OCI-LY3 (cell line): Measurements from ENCODE around the gene CTSD.

Experiments
- H2AFZ ChIP-seq: fragments of 200-600, 300-600 bp; shearing (Covaris generic); 2 replicates; pipeline ENCODE4 v1.6.0; 2014; ENCODE audit warnings: antibody characterized with exemption, low read depth, low read length
- H3K27ac ChIP-seq: fragments of 200-600, 300-600 bp; sonication (generic); 2 replicates; pipeline ENCODE4 v1.5.1; 2014; ENCODE audit warnings: mild to moderate bottlenecking, low read length, moderate library complexity, mixed read lengths
- H3K27me3 ChIP-seq: fragments of 200-600, 300-600 bp; sonication (generic); 2 replicates; pipeline ENCODE4 v1.6.1; 2014; ENCODE audit warnings: low read depth, low read length, mixed read lengths
- H3K36me3 ChIP-seq: fragments of 200-600, 300-600 bp; sonication (generic); replicated peaks from 2 replicates; pipeline ENCODE3; 2014; ENCODE audit warnings: low read depth, low read length, mixed read lengths
- H3K4me1 ChIP-seq: fragments of 300-600, 200-600 bp; sonication (generic); 2 replicates; pipeline ENCODE4 v1.6.1; 2014; ENCODE audit warnings: low read length, mixed read lengths
- H3K4me2 ChIP-seq: fragments of 200-600, 300-600 bp; sonication (generic); 2 replicates; pipeline ENCODE4 v1.6.1; 2014; ENCODE audit warnings: low read length, mixed read lengths
- H3K4me3 ChIP-seq: fragments of 300-600, 200-600 bp; sonication (generic); 2 replicates; pipeline ENCODE4 v1.5.1; 2014; ENCODE audit warnings: antibody characterized with exemption, mild to moderate bottlenecking, low read length, moderate library complexity
- H3K79me2 ChIP-seq: fragments of 300-600, 200-600 bp; shearing (Covaris generic); 2 replicates; pipeline ENCODE4 v1.6.1; 2014; ENCODE audit warnings: mild to moderate bottlenecking, low read length, mixed read lengths
- H3K9ac ChIP-seq: fragments of 300-600, 200-600 bp; shearing (Covaris generic); 2 replicates; pipeline ENCODE4 v1.6.0; 2014; ENCODE audit warnings: mild to moderate bottlenecking, low read length, moderate library complexity
- H3K9me3 ChIP-seq: fragments of 200-600, 300-600 bp; shearing (Covaris generic); 2 replicates; pipeline ENCODE4 v1.6.1; 2014; ENCODE audit warnings: low read length, mixed read lengths; ENCODE audit not compliant: insufficient read depth
- H4K20me1 ChIP-seq: fragments of 200-600, 300-600 bp; sonication (generic); 2 replicates; pipeline ENCODE4 v1.6.1; 2016; ENCODE audit warnings: low read length, mixed read lengths; ENCODE audit not compliant: insufficient read depth
- CTCF ChIP-seq: fragments of 200-600, 300-600 bp; sonication (generic); IDR thresholded peaks from 2 replicates; pipeline ENCODE4 v1.5.1; 2014; ENCODE audit warnings: antibody characterized with exemption, low read length, low read depth
- EZH2phosphoT487 ChIP-seq: fragments of 200-600 bp; shearing (Covaris generic); IDR thresholded peaks from 2 replicates; pipeline ENCODE4 v1.6.1; 2018; ENCODE audit warnings: antibody characterized with exemption, mixed run types, low read depth

The CTSD gene

GRCh38 chr11:1778141-1778911 lies 14.6 kb upstream of the CTSD start:
- Histone ChIP-seq H3K79me2 (no peaks in the 10 kb centered on the region), H3K4me1 (no peaks in the 10 kb centered on the region), H3K4me2 (no peak overlapping the region), H2AFZ (no peak overlapping the region), H4K20me1 (no peaks in the 10 kb centered on the region), H3K9me3 (no peaks in the 10 kb centered on the region), H3K27me3 (peaks cover 25% of the 10 kb centered on the region), H3K9ac (no peak overlapping the region), H3K36me3 (no peaks in the 10 kb centered on the region), H3K4me3 (no peak overlapping the region), H3K27ac (no peak overlapping the region)
- TF ChIP-seq EZH2phosphoT487 (no peak), CTCF (no peak)

GRCh38 chr11:1777737-1778136 lies 14.0 kb upstream of the CTSD start:
- H2AFZ ChIP-seq = no peak overlapping the region
- H3K27ac ChIP-seq = no peak overlapping the region
- TF ChIP-seq CTCF (no peak), EZH2phosphoT487 (no peak)

DNA sequence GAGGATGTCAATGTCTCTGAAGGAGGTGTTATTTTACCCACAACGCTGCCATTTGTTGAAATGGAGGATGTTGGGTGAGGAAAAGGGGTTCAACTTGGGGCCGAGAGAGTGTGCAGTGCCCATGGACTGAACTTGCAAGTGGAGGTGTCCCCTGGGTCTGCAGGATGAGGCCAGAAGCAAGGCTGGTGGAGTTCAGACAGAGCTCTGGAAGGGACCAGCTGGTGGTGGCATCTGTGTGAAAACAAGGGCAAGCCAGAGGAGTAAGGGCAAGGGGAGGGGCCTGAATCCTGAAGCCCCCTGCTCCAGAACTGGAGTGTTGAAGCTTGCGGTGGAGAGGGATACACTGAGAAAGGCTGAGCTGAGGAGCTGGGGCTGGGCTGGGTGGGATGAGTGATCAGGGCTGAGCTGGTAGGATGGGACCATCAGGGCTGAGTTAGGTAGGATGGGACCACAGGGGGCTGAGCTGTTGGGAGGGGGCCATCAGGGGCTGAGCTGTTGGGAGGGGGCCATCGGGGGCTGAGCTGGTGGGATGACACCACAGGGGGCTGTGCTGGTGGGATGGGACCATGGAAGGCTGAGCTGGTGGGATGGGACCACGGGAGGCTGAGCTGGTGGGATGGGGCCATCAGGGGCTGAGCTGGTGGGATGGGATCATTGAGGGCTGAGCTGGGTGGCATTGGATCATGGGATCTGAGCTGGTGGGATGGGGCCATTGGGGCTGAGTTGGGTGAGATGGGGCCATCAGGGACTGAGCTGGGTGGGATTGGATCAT lies 13.4 kb upstream of the CTSD start:
- no peak overlapping the region for H3K9ac ChIP-seq

More at GRCh38 chr11:1777737-1778136, 14.0 kb upstream of the CTSD start:
- H4K20me1 ChIP-seq = no peaks in the 10 kb centered on the region
- peaks cover 1% of the 10 kb centered on the region; the same call in 1 of the 2 replicates for H3K4me1 ChIP-seq
- H3K9ac ChIP-seq = no peak overlapping the region
- H3K27me3 ChIP-seq = peaks cover 23% of the 10 kb centered on the region
- H3K4me3 ChIP-seq = no peak overlapping the region
- H3K9me3 ChIP-seq = no peaks in the 10 kb centered on the region
- H3K79me2 ChIP-seq = no peaks in the 10 kb centered on the region
- H3K36me3 ChIP-seq = no peaks in the 10 kb centered on the region
- H3K4me2 ChIP-seq = no peak overlapping the region

More for the DNA sequence above, 13.4 kb upstream of the CTSD start:
- H3K79me2 ChIP-seq = no peaks in the 10 kb centered on the region
- H3K4me3 ChIP-seq = no peak overlapping the region
- no peak for TF ChIP-seq CTCF
- no peak for TF ChIP-seq EZH2phosphoT487
- H3K4me2 ChIP-seq = no peak overlapping the region
- H2AFZ ChIP-seq = no peak overlapping the region
- H3K9me3 ChIP-seq = no peaks in the 10 kb centered on the region
- peaks cover 22% of the 10 kb centered on the region; the same call in 1 of the 2 replicates for H3K27me3 ChIP-seq
- H3K36me3 ChIP-seq = no peaks in the 10 kb centered on the region
- no peaks in the 10 kb centered on the region for H4K20me1 ChIP-seq
- H3K4me1 ChIP-seq = peaks cover 6% of the 10 kb centered on the region; the same call in 1 of the 2 replicates
- H3K27ac ChIP-seq = no peak overlapping the region
